HCT116 (cell line): Measurements from ENCODE around the gene INSR.

Experiments
- EZH2 ChIP-seq: fragments of 200-600 bp; sonication (generic); IDR thresholded peaks from 2 replicates; pipeline ENCODE4 v1.6.1; 2017; ENCODE audit warnings: antibody characterized with exemption, mixed run types
- EZH2phosphoT487 ChIP-seq: fragments of 200-600 bp; IDR thresholded peaks from 2 replicates; pipeline ENCODE4 v1.6.1; 2018; ENCODE audit warnings: antibody characterized with exemption, borderline replicate concordance
- FOSL1 ChIP-seq: IDR thresholded peaks from 2 replicates; pipeline ENCODE4 v1.6.1; 2012; ENCODE audit warnings: low read depth
- POLR2A ChIP-seq: IDR thresholded peaks from 2 replicates; pipeline ENCODE4 v1.7.0; 2011; ENCODE audit warnings: borderline replicate concordance; ENCODE audit not compliant: insufficient read depth, insufficient read length; ENCODE audit errors: extremely low read depth
- POLR2AphosphoS5 ChIP-seq: IDR thresholded peaks from 2 replicates; pipeline ENCODE4 v1.6.1; 2011; ENCODE audit warnings: mild to moderate bottlenecking, low read depth, low read length, moderate library complexity
- REST ChIP-seq: IDR thresholded peaks from 2 replicates; pipeline ENCODE4 v1.6.1; 2012; ENCODE audit warnings: low read depth
- SIN3A ChIP-seq: IDR thresholded peaks from 2 replicates; pipeline ENCODE4 v1.6.1; 2012; ENCODE audit warnings: low read depth
- ZNF274 ChIP-seq: fragments of 200-500 bp; sonication (Bioruptor generic); IDR thresholded peaks from 2 replicates; pipeline ENCODE4 v1.6.1; 2014; ENCODE audit warnings: mild to moderate bottlenecking, low read depth, low read length, inconsistent platforms
- TF ChIP-seq, protein P1 (sequence below): IDR thresholded peaks from 2 replicates; pipeline ENCODE4 v1.6.1; 2012
- TF ChIP-seq, protein P2 (sequence below), 3 experiments: fragments of 200-600 bp in 1 of 3; sonication (generic) in 1 of 3; IDR thresholded peaks in 2 of 3; conservative IDR thresholded peaks in 1 of 3; 2 replicates each; pipeline ENCODE4 v1.5.1; 2012 to 2017; ENCODE audit warnings: low read depth in 2 of 3, low read length in 2 of 3, antibody characterized with exemption in 1 of 3, borderline replicate concordance in 1 of 3, control low read depth in 1 of 3, mild to moderate bottlenecking in 1 of 3, mixed read lengths in 1 of 3, mixed run types in 1 of 3, moderate library complexity in 1 of 3; ENCODE audit not compliant: insufficient read depth in 1 of 3
- TF ChIP-seq, protein P3 (sequence below): IDR thresholded peaks from 2 replicates; pipeline ENCODE4 v1.6.1; 2012

GRCh38 chr19:7076151-7076550, 218.1 kb downstream of the INSR start:
- TF ChIP-seq POLR2A, result no peak
- no peak for TF ChIP-seq REST
- TF ChIP-seq, protein P1, sequence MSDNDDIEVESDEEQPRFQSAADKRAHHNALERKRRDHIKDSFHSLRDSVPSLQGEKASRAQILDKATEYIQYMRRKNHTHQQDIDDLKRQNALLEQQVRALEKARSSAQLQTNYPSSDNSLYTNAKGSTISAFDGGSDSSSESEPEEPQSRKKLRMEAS, result no peak
- TF ChIP-seq, protein P2, sequence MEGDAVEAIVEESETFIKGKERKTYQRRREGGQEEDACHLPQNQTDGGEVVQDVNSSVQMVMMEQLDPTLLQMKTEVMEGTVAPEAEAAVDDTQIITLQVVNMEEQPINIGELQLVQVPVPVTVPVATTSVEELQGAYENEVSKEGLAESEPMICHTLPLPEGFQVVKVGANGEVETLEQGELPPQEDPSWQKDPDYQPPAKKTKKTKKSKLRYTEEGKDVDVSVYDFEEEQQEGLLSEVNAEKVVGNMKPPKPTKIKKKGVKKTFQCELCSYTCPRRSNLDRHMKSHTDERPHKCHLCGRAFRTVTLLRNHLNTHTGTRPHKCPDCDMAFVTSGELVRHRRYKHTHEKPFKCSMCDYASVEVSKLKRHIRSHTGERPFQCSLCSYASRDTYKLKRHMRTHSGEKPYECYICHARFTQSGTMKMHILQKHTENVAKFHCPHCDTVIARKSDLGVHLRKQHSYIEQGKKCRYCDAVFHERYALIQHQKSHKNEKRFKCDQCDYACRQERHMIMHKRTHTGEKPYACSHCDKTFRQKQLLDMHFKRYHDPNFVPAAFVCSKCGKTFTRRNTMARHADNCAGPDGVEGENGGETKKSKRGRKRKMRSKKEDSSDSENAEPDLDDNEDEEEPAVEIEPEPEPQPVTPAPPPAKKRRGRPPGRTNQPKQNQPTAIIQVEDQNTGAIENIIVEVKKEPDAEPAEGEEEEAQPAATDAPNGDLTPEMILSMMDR (IDR thresholded peaks at IDR 0.05 in 2 of 3, conservative IDR thresholded peaks at IDR 0.05 in 1 of 3; ENCODE audit: borderline replicate concordance in 1 of 3, insufficient read depth in 1 of 3, low read depth in 2 of 3, low read length in 2 of 3), result no peak
- no peak for TF ChIP-seq EZH2
- TF ChIP-seq, protein P3, sequence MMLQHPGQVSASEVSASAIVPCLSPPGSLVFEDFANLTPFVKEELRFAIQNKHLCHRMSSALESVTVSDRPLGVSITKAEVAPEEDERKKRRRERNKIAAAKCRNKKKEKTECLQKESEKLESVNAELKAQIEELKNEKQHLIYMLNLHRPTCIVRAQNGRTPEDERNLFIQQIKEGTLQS, result no peak
- TF ChIP-seq EZH2phosphoT487, result no peak
- no peak for TF ChIP-seq ZNF274
- no peak for TF ChIP-seq SIN3A
- TF ChIP-seq POLR2AphosphoS5, result no peak
- TF ChIP-seq FOSL1, result no peak
